HepG2 (cell line): ENCODE results near the gene RMRP. TPM values are rescaled to one million over a fixed set of nuclear protein-coding genes. Genes with fewer than 3 reads are reported as not detected.

ENCODE experiments used
- ATAC-seq: fragments of 200-7000 bp; cut with Tn5 transposase; 3 replicates; pipeline ENCODE4 v1.9.1; 2020; ENCODE audit warnings: mild to moderate bottlenecking, moderate library complexity
- BruUV-seq: library from RNA; stranded (reverse); fragments of 400-500 nt; replicated peaks from 2 replicates; lab custom pipeline; 2021; lab: Mats Ljungman, UMichigan
- CTCF ChIA-PET: fragments of 300-600 bp; formaldehyde crosslinking; extraction: SDS; loops from one replicate; lab custom pipeline; 2021; ENCODE audit warnings: low total read pairs, inconsistent platforms, low intra/inter-chr PET ratio; lab: Yijun Ruan, JAX
- POLR2A ChIA-PET: fragments of 350-600 bp; sonication (Branson Sonifier 250); formaldehyde crosslinking; loops from one replicate; lab custom pipeline; 2020; ENCODE audit warnings: antibody characterized with exemption, inconsistent platforms; lab: Yijun Ruan, JAX
- DNase-seq: peaks from one replicate; pipeline ENCODE4 v3.0.0-alpha.2; 2015; ENCODE audit warnings: low spot score
- FAIRE-seq: peaks from 3 replicates; lab custom pipeline; 2011; peaks lifted over from hg19 to GRCh38; lab: Jason Lieb, UNC
- H2AFZ ChIP-seq: one replicate; pipeline ENCODE4 v1.6.1; 2011; ENCODE audit warnings: low read length, inconsistent platforms
- H3K27ac ChIP-seq: fragments of 300-600 bp; 3 replicates; pipeline ENCODE4 v1.8.0; 2011; ENCODE audit warnings: mixed run types, mild to moderate bottlenecking, mixed read lengths, low read length, inconsistent platforms; ENCODE audit not compliant: insufficient read depth; ENCODE audit errors: extremely low read length
- H3K27me3 ChIP-seq, 2 experiments: fragments of 200-600 bp in 1 of 2; 2 replicates in 1 of 2; 3 replicates in 1 of 2; pipeline versions ENCODE4 v1.6.0 to v1.8.0; 2011; ENCODE audit warnings: low read length in 2 of 2, mild to moderate bottlenecking in 2 of 2, moderate library complexity in 2 of 2, inconsistent platforms in 1 of 2; ENCODE audit not compliant: insufficient read depth in 2 of 2, control insufficient read depth in 1 of 2
- H3K36me3 ChIP-seq, 2 experiments: fragments of 200-600 bp in 1 of 2; replicated peaks in 1 of 2; 2 replicates in 1 of 2; 3 replicates in 1 of 2; pipeline versions ENCODE4 v1.5.1 to v1.8.0; 2011; ENCODE audit warnings: low read length in 2 of 2, inconsistent platforms in 1 of 2; ENCODE audit not compliant: insufficient read depth in 2 of 2, control insufficient read depth in 1 of 2
- H3K4me1 ChIP-seq: 2 replicates; pipeline ENCODE4 v1.5.1; 2012; ENCODE audit warnings: low read length, inconsistent platforms; ENCODE audit not compliant: insufficient read depth
- H3K4me2 ChIP-seq: 2 replicates; pipeline ENCODE4 v1.6.0; 2011; ENCODE audit warnings: low read depth, low read length, inconsistent platforms
- H3K4me3 ChIP-seq, 3 experiments: fragments of 200-600 bp in 1 of 3; sonication (generic), shearing (Covaris generic) in 1 of 3; replicated peaks in 1 of 3; 2 replicates each; pipeline ENCODE4 v1.5.1; 2011 to 2016; ENCODE audit warnings: low read length in 3 of 3, inconsistent platforms in 2 of 3, low read depth in 2 of 3, mild to moderate bottlenecking in 2 of 3, control low read depth in 1 of 3, mixed read lengths in 1 of 3; ENCODE audit not compliant: insufficient read depth in 1 of 3
- H3K79me2 ChIP-seq: one replicate; pipeline ENCODE4 v1.6.1; 2011; ENCODE audit warnings: low read length, inconsistent platforms; ENCODE audit not compliant: insufficient read depth
- H3K9ac ChIP-seq: 2 replicates; pipeline ENCODE4 v1.6.0; 2011; ENCODE audit warnings: mild to moderate bottlenecking, low read depth, low read length, inconsistent platforms; ENCODE audit not compliant: insufficient read depth
- H3K9me3 ChIP-seq: 2 replicates; pipeline ENCODE4 v1.5.1; 2012; ENCODE audit warnings: mild to moderate bottlenecking, low read length
- H4K20me1 ChIP-seq: 2 replicates; pipeline ENCODE4 v1.6.0; 2011; ENCODE audit warnings: inconsistent platforms, mild to moderate bottlenecking, low read length, moderate library complexity; ENCODE audit not compliant: insufficient read depth
- DDIT3 ChIP-seq: sonication (generic); formaldehyde crosslinking; IDR thresholded peaks from 2 replicates; pipeline ENCODE4 v1.4.0; 2020; ENCODE audit warnings: mild to moderate bottlenecking, missing genetic modification reagents
- GATAD2A ChIP-seq: IDR thresholded peaks from 2 replicates; pipeline ENCODE4 v1.6.1; 2016
- GMEB2 ChIP-seq: IDR thresholded peaks from 2 replicates; pipeline ENCODE4 v1.6.1; 2016; ENCODE audit warnings: missing biosample characterization, missing genetic modification reagents, low read depth
- HNRNPLL ChIP-seq: fragments of 200-400 bp; formaldehyde crosslinking; IDR thresholded peaks from 2 replicates; pipeline ENCODE4 v1.6.1; 2017; ENCODE audit warnings: mild to moderate bottlenecking, low read depth, low read length; ENCODE audit not compliant: poor library complexity, severe bottlenecking
- RBFOX2 ChIP-seq: fragments of 200-400 bp; formaldehyde crosslinking; IDR thresholded peaks from 2 replicates; pipeline ENCODE4 v1.6.1; 2017; ENCODE audit warnings: low read depth, mild to moderate bottlenecking, low read length
- ZBTB7A ChIP-seq: sonication (generic); formaldehyde crosslinking; IDR thresholded peaks from 2 replicates; pipeline ENCODE4 v1.8.0; 2022; ENCODE audit warnings: mild to moderate bottlenecking, missing genetic modification reagents
- WGBS: methylation state at CpG from one replicate; pipeline ENCODE4 v1.1.6; 2017; ENCODE audit warnings: low lambda C conversion rate; 5-methylcytosine and 5-hydroxymethylcytosine counted together
- in situ Hi-C: cut with HindIII; loops from 2 replicates; pipeline ENCODE4 v1.10.0; 2017; ENCODE audit warnings: low pct_unique_long_range_greater_than_20kb; ENCODE audit not compliant: extremely low pct_ligation_motif_present
- intact Hi-C: fragments of 100-400 bp; cut with micrococcal nuclease; formaldehyde crosslinking; loops from one replicate; pipeline ENCODE4 v1.10.0; 2022; ENCODE audit not compliant: unreplicated experiment
- polyA plus RNA-seq, 8 experiments: library from polyadenylated mRNA; depleted of rRNA in 3 of 8; stranded (reverse) in 7 of 8; unstranded in 1 of 8; fragments of >200 nt; fragmentation: Illumina TruSeq in 4 of 8; extraction: Trizol in 4 of 8; gene quantifications; 2 replicates each; pipeline versions ENCODE4 v1.2.1 to v1.2.3, GENCODE V29; 2011 to 2016; ENCODE audit warnings: low read depth in 4 of 8, missing spikeins in 1 of 8, mixed read lengths in 1 of 8; ENCODE audit not compliant: insufficient read depth in 1 of 8
- total RNA-seq, 5 experiments: library from RNA; depleted of rRNA; stranded (reverse); fragments of >200 nt; fragmentation: Illumina TruSeq; extraction: Trizol; gene quantifications; 2 replicates each; pipeline ENCODE4 v1.2.3, GENCODE V29; 2016; ENCODE audit warnings: low read depth in 1 of 5

Gene RMRP
- total and polyA plus RNA-seq, 2 of the 13 experiments (the other 11 are each of a cell fraction or from before 2014, with no cell fraction given), result 51.4 to 4,025 TPM

DNA sequence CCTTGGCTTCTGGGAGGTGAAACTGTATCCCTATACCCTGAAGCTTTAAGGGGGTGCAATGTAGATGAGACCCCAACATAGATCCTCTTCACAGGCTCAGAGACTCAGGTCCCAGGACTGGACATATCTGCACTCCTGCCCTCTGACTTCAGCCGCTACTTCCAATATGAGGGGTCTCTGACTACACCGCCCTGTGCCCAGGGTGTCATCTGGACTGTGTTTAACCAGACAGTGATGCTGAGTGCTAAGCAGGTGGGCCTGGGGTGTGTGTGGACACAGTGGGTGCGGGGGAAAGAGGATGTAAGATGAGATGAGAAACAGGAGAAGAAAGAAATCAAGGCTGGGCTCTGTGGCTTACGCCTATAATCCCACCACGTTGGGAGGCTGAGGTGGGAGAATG is 21.3 kb upstream of the RMRP start (continued):
- no peak for TF ChIP-seq GMEB2 (CRISPR knock-in tag)
- TF ChIP-seq DDIT3 (CRISPR knock-in tag), result no peak
- no peak for TF ChIP-seq GATAD2A (CRISPR knock-in tag)

- no peak for ATAC-seq
- DNase-seq, result no peak
- Histone ChIP-seq H3K36me3 (no peaks in the 10 kb centered on the region), H3K27me3 (no peaks in the 10 kb centered on the region), H2AFZ (no peak overlapping the region), H3K4me2 (no peak overlapping the region), H3K9ac (no peak overlapping the region), H3K27ac (no peak overlapping the region), H3K9me3 (no peaks in the 10 kb centered on the region), H3K4me3 (peak overlapping the region in 2 of 3 experiments; percentile 33 to 39; a peak in 2 of 6 replicates), H3K79me2 (no peaks in the 10 kb centered on the region), H3K4me1 (peaks cover 43% of the 10 kb centered on the region), H4K20me1 (no peaks in the 10 kb centered on the region)
- ChIA-PET CTCF (no interaction called here), POLR2A (no interaction called here)
- no peak for FAIRE-seq
- TF ChIP-seq RBFOX2, result 0 out of 2 replicates have a peak, but pooled peaks have one; percentile 35
- TF ChIP-seq HNRNPLL, result no peak
- no peak for TF ChIP-seq ZBTB7A (CRISPR knock-in tag)
- WGBS, result 95% methylated on average over 48 of the region's 51 CpGs
- in situ Hi-C loops, result no loop called here
- no TSS peak for BruUV-seq
- intact Hi-C loops, result no loop called here
Observed at GRCh38 chr9:35675732-35676392, 18.0 kb upstream of the RMRP start.
